Mesendoderm (in vitro differentiated cells): ENCODE measurements around the gene SRRM1.

Experiments
- DNase-seq: peaks from one replicate; pipeline ENCODE4 v3.0.0; 2013
- H2AK5ac ChIP-seq: 2 replicates; pipeline ENCODE4 v1.6.1; 2013; ENCODE audit warnings: low read length, inconsistent platforms
- H2BK120ac ChIP-seq: 2 replicates; pipeline ENCODE4 v1.6.1; 2013; ENCODE audit warnings: low read depth, mild to moderate bottlenecking, low read length, moderate library complexity, mixed read lengths
- H2BK15ac ChIP-seq: replicated peaks from 2 replicates; pipeline ENCODE4 v1.6.1; 2013; ENCODE audit warnings: low read depth, mild to moderate bottlenecking, moderate library complexity
- H2BK5ac ChIP-seq: 2 replicates; pipeline ENCODE4 v1.6.1; 2013; ENCODE audit warnings: low read length, inconsistent platforms
- H3K18ac ChIP-seq: 2 replicates; pipeline ENCODE4 v1.6.1; 2013; ENCODE audit warnings: mild to moderate bottlenecking, low read length, mixed read lengths
- H3K23ac ChIP-seq: one replicate; pipeline ENCODE4 v1.6.1; 2013; ENCODE audit warnings: low read length
- H3K27ac ChIP-seq: 2 replicates; pipeline ENCODE4 v1.5.1; 2013; ENCODE audit warnings: low read depth, mild to moderate bottlenecking, inconsistent platforms, low read length, moderate library complexity
- H3K27me3 ChIP-seq: 2 replicates; pipeline ENCODE4 v1.6.1; 2013; ENCODE audit warnings: low read length, control low read depth, mild to moderate bottlenecking, inconsistent platforms; ENCODE audit not compliant: insufficient read depth, poor library complexity
- H3K36me3 ChIP-seq: 2 replicates; pipeline ENCODE4 v1.6.1; 2013; ENCODE audit warnings: low read length, inconsistent platforms; ENCODE audit not compliant: control insufficient read depth, insufficient read depth
- H3K4ac ChIP-seq: one replicate; pipeline ENCODE4 v1.6.1; 2013; ENCODE audit warnings: low read depth, mild to moderate bottlenecking, low read length, moderate library complexity
- H3K4me1 ChIP-seq: 2 replicates; pipeline ENCODE4 v1.6.1; 2013; ENCODE audit warnings: low read depth, low read length, inconsistent platforms; ENCODE audit not compliant: control insufficient read depth
- H3K4me2 ChIP-seq: 2 replicates; pipeline ENCODE4 v1.6.1; 2013; ENCODE audit warnings: low read length
- H3K4me3 ChIP-seq: 2 replicates; pipeline ENCODE4 v1.5.1; 2013; ENCODE audit warnings: mild to moderate bottlenecking, low read length
- H3K56ac ChIP-seq: one replicate; pipeline ENCODE4 v1.6.1; 2013; ENCODE audit warnings: low read length
- H3K79me1 ChIP-seq: 2 replicates; pipeline ENCODE4 v1.6.1; 2013; ENCODE audit warnings: low read length, inconsistent platforms
- H3K79me2 ChIP-seq: 2 replicates; pipeline ENCODE4 v1.6.1; 2013; ENCODE audit warnings: mild to moderate bottlenecking, low read length; ENCODE audit not compliant: control insufficient read depth, insufficient read depth
- H3K9ac ChIP-seq: 2 replicates; pipeline ENCODE4 v1.6.1; 2013; ENCODE audit warnings: low read length, inconsistent platforms
- H4K5ac ChIP-seq: one replicate; pipeline ENCODE4 v1.6.1; 2013; ENCODE audit warnings: low read length
- H4K8ac ChIP-seq: one replicate; pipeline ENCODE4 v1.6.1; 2013; ENCODE audit warnings: low read depth, mild to moderate bottlenecking, control low read depth, low read length, moderate library complexity
- WGBS: extraction: QIAGEN DNeasy Blood & Tissue Kit; methylation state at CpG from one replicate; pipeline ENCODE4 v1.1.7; 2013; ENCODE audit warnings: low lambda C conversion rate, missing lambda C conversion rate; ENCODE audit not compliant: insufficient coverage; ENCODE audit errors: extremely low coverage; 5-methylcytosine and 5-hydroxymethylcytosine counted together

Gene SRRM1

DNA sequence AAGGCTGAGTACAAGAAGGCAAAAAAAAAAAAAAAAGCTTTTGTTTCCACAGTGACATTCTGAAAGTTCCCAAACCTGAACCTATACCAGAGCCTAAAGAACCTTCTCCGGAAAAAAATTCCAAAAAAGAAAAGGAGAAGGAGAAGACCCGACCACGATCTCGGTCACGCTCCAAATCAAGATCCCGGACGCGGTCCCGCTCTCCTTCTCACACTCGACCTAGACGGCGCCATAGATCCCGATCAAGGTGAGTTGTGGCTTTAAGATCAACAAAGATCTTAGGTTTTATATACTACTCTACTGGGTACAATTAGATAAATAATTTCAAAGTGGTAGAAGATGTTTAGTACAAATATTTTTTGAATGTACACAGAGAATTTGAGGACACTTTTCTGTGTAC lies 9.3 kb downstream of the SRRM1 start:
- Histone ChIP-seq H3K4me3 (no peak overlapping the region), H3K18ac (no peak overlapping the region), H4K8ac (no peak overlapping the region), H2AK5ac (no peak overlapping the region), H3K36me3 (peaks cover 22% of the 10 kb centered on the region), H3K4ac (no peak overlapping the region), H3K79me1 (peaks cover 10% of the 10 kb centered on the region), H3K56ac (no peak overlapping the region), H3K79me2 (peaks cover 15% of the 10 kb centered on the region), H3K4me1 (no peaks in the 10 kb centered on the region), H2BK5ac (no peak overlapping the region), H3K27ac (no peak overlapping the region), H2BK120ac (no peak overlapping the region), H3K4me2 (no peak overlapping the region), H3K27me3 (no peaks in the 10 kb centered on the region), H2BK15ac (no peak overlapping the region), H4K5ac (no peak overlapping the region), H3K23ac (no peak overlapping the region), H3K9ac (no peak overlapping the region)
- WGBS, result no CpG with 5 or more reads among the region's 13 CpGs
- DNase-seq, result no peak

DNA sequence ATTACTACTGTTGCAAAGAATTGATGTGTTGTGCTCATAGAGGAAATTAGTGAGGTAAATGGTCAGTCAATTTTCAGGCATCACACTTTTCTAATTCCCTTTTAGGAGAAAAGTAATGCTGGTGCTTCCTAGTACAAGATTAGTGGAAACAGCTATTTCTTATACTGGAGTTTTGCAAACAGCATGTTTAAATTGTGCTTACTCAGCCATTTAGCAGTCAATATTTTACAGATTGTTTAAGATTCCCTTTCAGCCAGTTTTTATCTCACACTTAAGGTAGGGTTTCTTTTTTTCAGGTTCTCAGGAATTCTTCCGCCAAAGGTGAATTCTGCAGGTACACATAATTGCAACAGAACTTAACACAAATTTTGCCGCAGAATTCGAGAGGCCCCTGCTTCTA lies 10.9 kb downstream of the SRRM1 start:
- Histone ChIP-seq H3K4ac (no peak overlapping the region), H3K23ac (no peak overlapping the region), H2AK5ac (no peak overlapping the region), H3K79me2 (peaks cover 13% of the 10 kb centered on the region), H2BK120ac (no peak overlapping the region), H3K9ac (no peak overlapping the region), H2BK5ac (no peak overlapping the region), H4K5ac (no peak overlapping the region), H4K8ac (no peak overlapping the region), H3K18ac (no peak overlapping the region), H3K4me3 (no peak overlapping the region), H2BK15ac (no peak overlapping the region), H3K27me3 (no peaks in the 10 kb centered on the region), H3K79me1 (peaks cover 4% of the 10 kb centered on the region), H3K27ac (no peak overlapping the region), H3K4me1 (no peaks in the 10 kb centered on the region), H3K56ac (no peak overlapping the region), H3K4me2 (no peak overlapping the region), H3K36me3 (peaks cover 20% of the 10 kb centered on the region)
- no CpG with 5 or more reads among the region's 3 CpGs for WGBS
- no peak for DNase-seq

DNA sequence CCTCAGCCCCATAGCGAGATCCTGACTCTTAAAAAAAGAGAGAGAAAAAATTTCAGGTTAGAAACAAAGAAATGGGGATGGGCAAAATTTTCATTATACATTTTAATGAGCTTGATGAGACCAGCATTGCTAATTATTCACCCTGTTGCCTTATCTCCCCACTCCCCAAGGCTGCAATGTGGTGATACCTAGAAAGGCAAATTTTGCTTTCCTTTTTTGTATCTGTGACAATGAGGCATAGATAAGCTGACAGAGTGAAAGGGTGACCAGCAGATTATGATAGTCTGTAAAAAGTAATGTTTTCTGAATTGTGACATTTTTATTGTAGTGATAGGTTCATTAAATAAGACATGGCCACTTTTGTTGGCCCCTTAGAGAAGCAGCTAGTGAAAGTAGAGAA lies 12.9 kb downstream of the SRRM1 start:
- H2AK5ac ChIP-seq, result no peak overlapping the region
- H3K4me1 ChIP-seq, result no peaks in the 10 kb centered on the region
- H3K9ac ChIP-seq, result no peak overlapping the region
- no peak overlapping the region for H3K4me2 ChIP-seq
- no peak overlapping the region for H3K23ac ChIP-seq
- no peak overlapping the region for H2BK120ac ChIP-seq
- no CpG with 5 or more reads among the region's 1 CpG for WGBS
- H3K56ac ChIP-seq, result no peak overlapping the region
- peaks cover 6% of the 10 kb centered on the region for H3K79me1 ChIP-seq
- no peak overlapping the region for H3K18ac ChIP-seq
- H2BK5ac ChIP-seq, result no peak overlapping the region
- H4K8ac ChIP-seq, result no peak overlapping the region
- DNase-seq, result no peak
- H3K27me3 ChIP-seq, result no peaks in the 10 kb centered on the region
- H3K27ac ChIP-seq, result no peak overlapping the region
- no peak overlapping the region for H2BK15ac ChIP-seq
- peaks cover 13% of the 10 kb centered on the region for H3K79me2 ChIP-seq
- H4K5ac ChIP-seq, result no peak overlapping the region
- peaks cover 15% of the 10 kb centered on the region for H3K36me3 ChIP-seq
- no peak overlapping the region for H3K4ac ChIP-seq
- H3K4me3 ChIP-seq, result no peak overlapping the region

DNA sequence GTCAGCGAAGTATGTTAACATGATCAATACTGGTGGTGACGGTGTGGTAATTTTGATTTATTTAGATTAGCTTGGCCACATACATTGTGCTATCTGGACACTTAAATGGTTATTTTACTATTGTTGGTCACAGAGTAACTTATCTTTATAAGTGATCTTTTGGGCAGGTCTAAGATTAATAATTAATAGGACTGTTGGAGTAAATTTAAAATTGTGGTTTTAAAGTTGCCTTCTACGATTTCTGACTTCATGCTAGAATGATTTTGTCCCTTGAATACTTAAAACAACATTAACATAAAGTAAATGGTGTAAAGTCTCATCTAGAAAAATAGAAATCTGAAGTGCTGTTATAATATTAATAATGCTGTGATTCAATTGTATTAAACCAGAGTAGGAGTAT lies 14.7 kb downstream of the SRRM1 start:
- no CpG with 5 or more reads among the region's 3 CpGs for WGBS
- peaks cover 12% of the 10 kb centered on the region for H3K79me2 ChIP-seq
- H3K4me2 ChIP-seq, result no peak overlapping the region
- H4K5ac ChIP-seq, result no peak overlapping the region
- no peak overlapping the region for H3K9ac ChIP-seq
- no peak overlapping the region for H2BK5ac ChIP-seq
- H3K18ac ChIP-seq, result no peak overlapping the region
- no peak for DNase-seq
- H3K79me1 ChIP-seq, result peaks cover 6% of the 10 kb centered on the region
- H3K27ac ChIP-seq, result no peak overlapping the region
- H3K4ac ChIP-seq, result no peak overlapping the region
- no peaks in the 10 kb centered on the region for H3K27me3 ChIP-seq
- no peak overlapping the region for H3K56ac ChIP-seq
- H2BK15ac ChIP-seq, result no peak overlapping the region
- peaks cover 15% of the 10 kb centered on the region for H3K36me3 ChIP-seq
- no peak overlapping the region for H3K4me3 ChIP-seq
- H3K4me1 ChIP-seq, result no peaks in the 10 kb centered on the region
- H4K8ac ChIP-seq, result no peak overlapping the region
- no peak overlapping the region for H2AK5ac ChIP-seq
- H3K23ac ChIP-seq, result no peak overlapping the region
- H2BK120ac ChIP-seq, result no peak overlapping the region

DNA sequence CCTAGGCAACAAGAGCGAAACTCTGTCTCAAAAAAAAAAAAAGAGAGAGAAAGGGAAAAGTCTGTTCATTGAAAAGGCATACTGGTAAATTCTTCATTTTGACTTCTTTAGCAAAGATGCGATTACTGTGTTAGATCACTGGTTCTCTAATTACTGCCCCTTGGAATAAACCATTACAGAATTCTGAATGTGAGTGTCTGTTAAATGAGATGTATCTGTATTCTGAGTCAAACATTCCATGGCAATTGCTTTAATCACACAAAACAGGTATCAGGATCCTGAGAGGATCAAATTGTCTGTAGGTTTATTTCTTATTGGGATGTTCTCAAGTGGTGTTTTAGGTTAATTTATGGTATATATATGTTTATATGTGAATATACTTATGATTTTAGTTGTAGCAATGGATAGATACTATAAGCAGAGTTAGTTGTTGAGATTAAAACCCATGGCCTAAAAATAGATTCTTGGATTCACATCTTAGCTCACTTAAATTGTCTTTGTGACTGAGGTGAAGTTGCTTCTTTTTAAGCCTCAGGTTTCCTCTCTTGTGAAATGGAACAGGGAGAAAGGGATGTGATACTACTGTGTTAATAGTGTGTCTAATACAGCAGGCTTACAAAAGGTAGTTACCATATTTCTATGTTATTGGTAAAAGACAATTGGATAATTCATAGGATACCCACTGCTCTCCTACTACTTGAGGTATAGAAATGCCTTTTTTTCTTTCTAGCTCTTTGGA lies 16.2 kb downstream of the SRRM1 start:
- no peak overlapping the region for H2BK15ac ChIP-seq
- H4K5ac ChIP-seq, result no peak overlapping the region
- no peak overlapping the region for H3K18ac ChIP-seq
- no peak overlapping the region for H3K4me2 ChIP-seq
- no peak overlapping the region for H2AK5ac ChIP-seq
- H3K9ac ChIP-seq, result no peak overlapping the region
- no peak overlapping the region for H4K8ac ChIP-seq
- no peak for DNase-seq
- H3K79me2 ChIP-seq, result peaks cover 10% of the 10 kb centered on the region
- H3K4me3 ChIP-seq, result no peak overlapping the region
- H3K79me1 ChIP-seq, result peaks cover 6% of the 10 kb centered on the region
- no peak overlapping the region for H3K27ac ChIP-seq
- H3K4me1 ChIP-seq, result no peaks in the 10 kb centered on the region
- H3K56ac ChIP-seq, result no peak overlapping the region
- H3K23ac ChIP-seq, result no peak overlapping the region
- H2BK5ac ChIP-seq, result no peak overlapping the region
- H3K36me3 ChIP-seq, result peaks cover 14% of the 10 kb centered on the region
- no peaks in the 10 kb centered on the region for H3K27me3 ChIP-seq
- no peak overlapping the region for H3K4ac ChIP-seq
- WGBS, result no CpG with 5 or more reads among the region's 2 CpGs
- H2BK120ac ChIP-seq, result no peak overlapping the region
